Dendritic cell treated with granulocyte-macrophage colony-stimulating factor and Interleukin-4, amounts not matched to agents 40 ng/mL and 50 ng/mL, for 4 days (primary cell): ENCODE measurements around the gene VPS51.
A peak's percentile ranks its signal among the peaks of the same experiment; 100 is the strongest.
"Not testable (repeated sequence)": the region's sequence is repeated elsewhere in the genome, so short reads cannot be mapped to it uniquely, and the experiment has no call there.

Source experiments
- H3K27ac Mint-ChIP-seq: one replicate; pipeline ENCODE4 v1.8.0; 2022; ENCODE audit warnings: mild to moderate bottlenecking, mixed read lengths
- H3K27me3 Mint-ChIP-seq: one replicate; pipeline ENCODE4 v1.8.0; 2022; ENCODE audit warnings: mild to moderate bottlenecking, mixed read lengths
- H3K36me3 Mint-ChIP-seq: one replicate; pipeline ENCODE4 v1.8.0; 2022; ENCODE audit warnings: low read depth, mixed read lengths
- H3K4me1 Mint-ChIP-seq: one replicate; pipeline ENCODE4 v1.8.0; 2022; ENCODE audit warnings: low read depth, mixed read lengths
- H3K4me3 Mint-ChIP-seq: one replicate; pipeline ENCODE4 v1.8.0; 2022; ENCODE audit warnings: mild to moderate bottlenecking, moderate library complexity, mixed read lengths
- H3K9me3 Mint-ChIP-seq: one replicate; pipeline ENCODE4 v1.8.0; 2022; ENCODE audit warnings: mixed read lengths
- intact Hi-C: fragments of 100-400 bp; cut with micrococcal nuclease; formaldehyde crosslinking; loops from one replicate; pipeline ENCODE4 v1.15.0; 2022

The VPS51 gene

GRCh38 chr11:65115361-65116082 lies 19.5 kb downstream of the VPS51 start:
- Mint-ChIP-seq H3K4me3 (peak overlapping the region; percentile 9), H3K9me3 (no peaks in the 10 kb centered on the region), H3K27ac (no peak overlapping the region), H3K4me1 (peaks cover 67% of the 10 kb centered on the region), H3K36me3 (peaks cover 45% of the 10 kb centered on the region), H3K27me3 (peaks cover 26% of the 10 kb centered on the region)
- intact Hi-C loops = loop anchor here (5.0 to 10.0 kb wide), 3 partner anchors 139 to 268 kb away; partner anchors contain the start of gene ATG2A

DNA sequence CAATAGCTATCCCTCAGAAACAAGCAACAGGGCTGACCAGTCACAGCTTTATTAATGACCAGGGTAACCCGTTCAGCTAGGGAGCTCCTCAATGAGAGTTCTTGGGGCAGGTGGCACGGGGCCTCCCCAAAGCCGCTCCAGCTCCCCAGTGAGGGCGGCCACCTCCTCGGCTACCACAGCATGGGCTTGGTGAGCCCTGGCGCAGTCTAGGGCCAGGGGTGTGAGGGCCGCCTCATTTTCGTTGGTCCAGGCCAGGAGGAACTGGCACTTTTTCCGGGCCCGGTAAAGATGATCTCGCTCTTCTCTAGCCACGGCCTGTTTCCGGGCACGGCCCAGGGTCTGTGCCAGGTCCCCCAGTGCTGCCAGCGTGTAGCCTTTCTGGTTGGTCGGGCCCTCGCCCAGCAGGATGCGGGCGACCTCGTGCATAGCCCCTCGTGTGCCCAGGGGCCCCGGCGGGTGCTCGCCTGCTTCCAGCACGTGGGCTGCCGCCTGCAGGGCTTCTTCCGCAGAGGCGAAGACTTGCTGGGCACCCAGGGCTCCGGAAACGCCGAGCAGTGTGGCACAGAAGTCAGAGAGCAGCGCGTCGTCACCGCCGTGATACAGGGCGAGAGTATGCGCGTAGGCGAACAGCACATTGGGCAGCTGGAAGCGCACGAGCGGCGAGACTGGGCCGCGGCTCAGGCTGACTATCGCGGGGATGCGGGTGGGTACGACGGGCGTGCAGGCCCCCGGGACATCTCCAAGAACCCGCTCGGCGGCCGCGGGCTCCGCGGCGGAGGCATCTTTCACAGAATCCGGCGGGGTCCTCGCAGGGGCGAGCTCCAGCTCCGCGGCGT lies 20.6 kb downstream of the VPS51 start:
- intact Hi-C loops = loop anchor here (1.0 to 10.0 kb wide), 5 partner anchors 20 to 269 kb away; partner anchors contain the start of genes ARL2, ATG2A and VPS51
- Mint-ChIP-seq H3K27me3 (peaks cover 26% of the 10 kb centered on the region), H3K4me3 (peak overlapping the region; percentile 84), H3K27ac (peak overlapping the region; percentile 99), H3K4me1 (peaks cover 67% of the 10 kb centered on the region), H3K9me3 (no peaks in the 10 kb centered on the region), H3K36me3 (peaks cover 55% of the 10 kb centered on the region)

GRCh38 chr11:65117206-65118096 lies 21.4 kb downstream of the VPS51 start, which contains the start of gene ZNHIT2:
Gene ZNHIT2 (minus strand): TSS chr11:65117701. CDS start chr11:65117653, 48 bp downstream.
- Mint-ChIP-seq H3K36me3 (peaks cover 64% of the 10 kb centered on the region), H3K27ac (peak within 1 kb of the TSS; percentile 99), H3K27me3 (peaks cover 21% of the 10 kb centered on the region), H3K4me3 (peak within 1 kb of the TSS; percentile 84), H3K4me1 (peaks cover 60% of the 10 kb centered on the region), H3K9me3 (no peaks in the 10 kb centered on the region)
- intact Hi-C loops = loop anchor here (1.0 to 10.0 kb wide), 5 partner anchors 21 to 270 kb away; partner anchors contain the start of genes ARL2, ATG2A and VPS51

DNA sequence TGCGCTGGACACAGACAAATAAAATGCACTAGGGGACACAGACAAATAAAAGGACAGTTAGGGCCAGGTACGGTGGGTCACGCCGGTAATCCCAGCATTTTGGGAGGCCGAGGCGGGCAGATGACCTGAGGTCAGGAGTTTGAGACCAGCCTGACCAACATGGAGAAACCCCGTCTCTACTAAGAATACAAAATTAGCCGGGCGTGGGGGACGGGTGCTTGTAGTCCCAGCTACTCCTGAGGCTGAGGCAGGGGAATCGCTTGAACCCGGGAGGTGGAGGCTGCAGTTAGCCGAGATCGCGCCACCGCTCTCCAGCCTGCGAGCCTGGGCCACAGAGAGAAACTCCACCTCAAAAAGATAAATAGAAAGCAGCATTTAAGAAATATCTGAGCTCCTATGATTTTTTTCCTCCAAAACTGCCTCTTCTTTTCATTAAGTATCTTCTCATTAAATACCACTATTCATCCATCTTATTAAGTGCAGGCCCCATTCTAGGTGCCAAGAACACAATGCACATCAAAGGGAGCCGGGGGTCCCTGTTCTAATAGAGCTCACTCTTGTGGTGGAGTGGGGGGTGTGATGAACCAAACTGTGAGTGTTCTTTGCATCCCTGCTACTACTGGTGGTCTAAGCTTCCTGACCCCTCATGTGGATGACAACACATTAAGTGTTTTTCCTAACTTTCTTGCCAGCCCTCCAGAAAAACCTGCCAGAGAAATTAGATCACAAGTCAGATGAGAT lies 22.3 kb downstream of the VPS51 start:
- H3K4me3 Mint-ChIP-seq = no peak overlapping the region
- H3K9me3 Mint-ChIP-seq = no peaks in the 10 kb centered on the region
- H3K4me1 Mint-ChIP-seq = peaks cover 52% of the 10 kb centered on the region
- intact Hi-C loops = loop anchor here (5.0 to 10.0 kb wide), 3 partner anchors 137 to 271 kb away; partner anchors contain the start of gene ATG2A
- H3K27ac Mint-ChIP-seq = peak overlapping the region; percentile 99
- H3K36me3 Mint-ChIP-seq = peaks cover 64% of the 10 kb centered on the region
- H3K27me3 Mint-ChIP-seq = peaks cover 13% of the 10 kb centered on the region

GRCh38 chr11:65118891-65119669 lies 23.1 kb downstream of the VPS51 start:
- not testable (repeated sequence) for H3K27me3 Mint-ChIP-seq

DNA sequence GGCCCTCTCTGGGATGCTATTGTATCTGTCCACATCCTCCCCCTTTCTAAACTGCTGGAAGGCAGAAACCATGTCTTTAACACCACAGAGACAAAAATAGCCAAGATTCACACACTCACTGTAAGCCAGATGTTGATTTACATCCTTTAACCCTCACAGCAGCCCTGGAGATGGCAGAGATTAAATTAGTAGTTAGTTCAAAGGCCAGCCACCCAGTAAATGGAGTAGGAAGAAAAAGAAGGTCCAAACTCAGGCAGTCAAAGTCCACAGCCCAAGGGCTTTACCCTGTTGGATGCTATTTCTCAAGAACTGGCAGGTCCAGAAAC lies 23.6 kb downstream of the VPS51 start:
- Mint-ChIP-seq H3K36me3 (peaks cover 72% of the 10 kb centered on the region), H3K27me3 (no peaks in the 10 kb centered on the region), H3K27ac (peak overlapping the region; percentile 99), H3K4me1 (peaks cover 49% of the 10 kb centered on the region), H3K4me3 (no peak overlapping the region), H3K9me3 (no peaks in the 10 kb centered on the region)
- intact Hi-C loops = loop anchor here (5.0 to 10.0 kb wide), 3 partner anchors 135 to 272 kb away; partner anchors contain the start of gene ATG2A

More at GRCh38 chr11:65118891-65119669, 23.1 kb downstream of the VPS51 start:
- Mint-ChIP-seq H3K27ac (peak overlapping the region; percentile 99), H3K4me1 (peaks cover 49% of the 10 kb centered on the region), H3K36me3 (peaks cover 66% of the 10 kb centered on the region)
- H3K9me3 Mint-ChIP-seq, H3K4me3 Mint-ChIP-seq: not testable (repeated sequence)
- intact Hi-C loops = loop anchor here (5.0 to 10.0 kb wide), 3 partner anchors 136 to 272 kb away; partner anchors contain the start of gene ATG2A

DNA sequence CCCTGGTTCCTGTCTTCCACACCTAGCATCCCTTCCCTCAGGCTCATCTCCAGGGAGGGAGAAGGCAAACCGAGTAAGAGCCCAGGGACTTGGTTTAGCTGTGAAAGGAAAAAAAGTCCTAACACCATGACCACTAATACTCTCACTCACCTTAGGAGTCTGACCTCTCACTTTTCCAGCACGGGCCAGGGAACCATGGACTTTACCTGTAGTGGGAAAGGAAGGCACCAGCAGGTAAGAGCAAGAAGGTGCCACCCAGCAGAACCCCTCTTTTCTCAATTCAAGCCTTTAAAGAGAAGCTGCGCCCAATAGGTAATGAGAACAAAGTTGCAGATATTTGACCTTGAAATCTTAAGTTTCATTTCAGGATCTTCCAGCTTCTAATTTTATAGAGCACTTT lies 24.8 kb downstream of the VPS51 start:
- intact Hi-C loops = no loop called here
- Mint-ChIP-seq H3K27me3 (no peaks in the 10 kb centered on the region), H3K4me1 (peaks cover 42% of the 10 kb centered on the region), H3K36me3 (peaks cover 76% of the 10 kb centered on the region), H3K4me3 (peak overlapping the region; percentile 91), H3K9me3 (no peaks in the 10 kb centered on the region), H3K27ac (peak overlapping the region; percentile 99)

- Mint-ChIP-seq H3K27me3 (no peaks in the 10 kb centered on the region), H3K36me3 (peaks cover 79% of the 10 kb centered on the region), H3K4me3 (peak overlapping the region; percentile 91), H3K9me3 (no peaks in the 10 kb centered on the region), H3K27ac (peak overlapping the region; percentile 99), H3K4me1 (peaks cover 38% of the 10 kb centered on the region)
- intact Hi-C loops = no loop called here
Measured at GRCh38 chr11:65121447-65121864, 25.4 kb downstream of the VPS51 start.

DNA sequence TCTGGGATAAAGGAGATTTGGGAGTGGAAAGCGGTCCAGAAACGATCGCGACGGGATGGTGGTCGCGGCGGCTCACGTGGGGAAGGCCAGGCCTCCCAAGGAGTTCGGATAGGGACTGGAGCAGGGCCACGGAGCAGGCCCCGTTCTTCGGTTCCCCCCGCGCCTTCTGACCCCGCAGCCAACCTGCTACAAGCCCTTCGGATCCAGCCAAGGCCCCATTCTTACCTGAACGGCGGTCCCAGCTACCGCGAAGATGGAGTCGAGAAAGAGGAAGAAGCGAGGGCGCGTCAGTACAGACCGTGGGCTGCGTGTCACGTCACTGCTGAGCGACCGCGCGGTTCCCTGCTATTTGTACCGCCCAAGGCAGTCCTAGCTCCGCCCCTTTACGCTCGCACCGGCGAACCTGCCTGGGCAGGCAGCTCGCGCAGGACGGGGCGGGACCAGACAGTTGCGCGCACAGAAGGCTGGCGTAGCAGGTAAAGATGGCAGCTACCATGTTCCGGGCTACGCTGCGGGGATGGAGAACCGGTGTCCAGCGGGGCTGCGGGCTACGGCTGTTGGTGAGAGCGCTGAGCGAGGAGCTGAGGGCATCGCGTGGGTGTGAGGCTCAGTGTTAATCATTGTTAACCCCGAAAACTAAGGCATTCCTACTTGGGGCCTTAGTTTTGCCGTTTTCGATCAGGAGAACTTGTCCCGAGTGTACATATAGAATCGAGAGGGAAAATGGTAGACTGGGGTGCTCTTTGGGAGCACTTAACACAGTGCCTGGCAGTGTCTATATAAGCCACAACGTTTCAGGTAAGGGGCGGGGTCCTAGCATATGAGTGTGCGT lies 26.1 kb downstream of the VPS51 start, which contains the start of the genes FAU and MRPL49:
TSS of gene FAU (minus strand) at position 270 of the 832 bp plus-strand sequence. CDS start 321 bp downstream, outside the sequence.
TSS of gene MRPL49 (plus strand) at position 457 of the 832 bp plus-strand sequence. CDS start at position 483, 26 bp downstream.
- no peaks in the 10 kb centered on the region for H3K9me3 Mint-ChIP-seq
- peak within 1 kb of the TSS; percentile 91 for H3K4me3 Mint-ChIP-seq
- H3K27me3 Mint-ChIP-seq = no peaks in the 10 kb centered on the region
- peaks cover 33% of the 10 kb centered on the region for H3K4me1 Mint-ChIP-seq
- H3K27ac Mint-ChIP-seq = peak within 1 kb of the TSS; percentile 99
- H3K36me3 Mint-ChIP-seq = peaks cover 86% of the 10 kb centered on the region
- intact Hi-C loops = no loop called here

DNA sequence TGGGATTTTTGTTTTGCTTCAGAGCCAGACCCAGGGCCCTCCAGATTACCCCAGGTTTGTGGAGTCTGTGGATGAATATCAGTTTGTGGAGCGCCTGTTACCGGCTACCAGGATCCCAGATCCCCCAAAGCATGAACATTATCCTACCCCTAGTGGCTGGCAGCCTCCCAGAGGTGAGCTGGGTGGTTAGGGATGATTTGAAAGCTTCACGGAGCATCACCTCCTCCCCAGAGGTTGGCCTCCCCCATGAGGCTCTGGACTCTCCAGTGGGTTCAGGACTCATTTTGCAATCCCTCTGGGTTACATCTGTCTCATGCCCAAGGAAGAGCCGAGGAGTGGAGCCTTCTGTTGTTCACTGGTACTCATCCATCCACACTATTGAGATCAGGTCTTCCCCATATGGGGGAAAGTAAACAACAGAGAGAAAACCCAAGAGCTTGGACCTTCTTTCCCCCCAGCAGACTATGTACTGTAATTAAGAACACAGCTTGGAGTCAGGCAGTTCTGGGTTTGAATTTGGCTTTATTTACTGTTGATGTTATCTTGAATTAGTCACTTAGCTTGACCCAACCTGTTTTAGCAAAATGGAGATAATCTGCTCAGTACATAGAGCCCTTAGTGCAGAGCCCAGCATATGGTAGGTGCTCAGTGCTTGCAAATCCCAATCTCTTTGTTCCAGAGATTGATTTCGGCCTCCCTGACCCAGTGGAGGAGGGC lies 28.6 kb downstream of the VPS51 start:
- Mint-ChIP-seq H3K36me3 (peaks cover 86% of the 10 kb centered on the region), H3K9me3 (no peaks in the 10 kb centered on the region), H3K4me1 (peaks cover 18% of the 10 kb centered on the region), H3K27me3 (no peaks in the 10 kb centered on the region), H3K27ac (no peak overlapping the region), H3K4me3 (no peak overlapping the region)
- intact Hi-C loops = no loop called here
